ENCODE results near the gene HEPHL1.

GRCh38 chr11:94089341-94089740 is 68.2 kb downstream of the HEPHL1 start:
- TF ChIP-seq CTCF (IDR thresholded peaks at IDR 0.05) (no peak), ZFX (IDR thresholded peaks at IDR 0.05; ENCODE audit: borderline replicate concordance) (no peak)
